ENCODE results near the gene XDH. TPM values are rescaled to one million over a fixed set of nuclear protein-coding genes. Genes with fewer than 3 reads are reported as not detected.

The XDH gene
- total and polyA plus RNA-seq, 9 of the 15 experiments (the other 6 are each of a cell fraction or from before 2014, with no cell fraction given) = 0.04 to 0.06 TPM; not detected in 7

DNA sequence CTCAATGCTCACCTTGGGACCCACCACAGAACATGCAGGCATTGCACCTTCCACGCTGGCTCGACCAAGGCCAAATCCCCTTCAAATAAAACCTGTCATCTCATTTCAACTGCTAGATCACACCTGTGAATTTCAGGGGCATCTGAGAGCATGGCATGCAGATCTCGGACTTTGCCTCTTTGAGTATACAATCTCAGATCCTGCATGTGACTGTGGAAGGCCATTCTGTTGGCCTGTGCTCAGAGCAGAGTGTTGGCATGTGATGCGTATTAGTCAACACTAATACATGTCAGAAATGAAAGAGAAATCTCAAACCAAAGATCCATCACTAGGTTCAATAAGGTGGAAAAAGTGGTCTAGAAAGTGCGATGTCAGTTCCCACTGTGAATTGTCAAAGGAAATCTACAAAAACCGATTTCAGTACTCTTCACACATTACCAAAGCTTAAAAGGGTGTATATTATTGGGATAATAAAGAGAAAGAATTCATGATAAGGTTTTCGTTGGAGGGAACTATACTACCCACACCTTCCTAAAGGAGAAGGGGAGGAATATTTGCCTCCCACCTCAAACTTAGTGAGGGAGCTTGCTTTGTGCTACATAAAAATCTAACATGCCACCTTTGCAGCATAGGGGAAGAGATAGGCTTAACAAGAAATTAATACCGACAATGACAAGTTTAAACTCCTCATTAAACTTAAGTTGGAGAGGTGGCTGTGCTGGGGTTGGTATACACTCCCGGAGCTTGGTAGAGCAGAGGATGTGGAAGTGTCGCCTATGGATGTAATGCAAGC is 7.8 kb downstream of the XDH start:
- no peaks in the 10 kb centered on the region for H4K20me1 ChIP-seq (replicated peaks; ENCODE audit: control insufficient read depth, insufficient read depth, low read length)
- intact Hi-C loops (cut with micrococcal nuclease) = no loop called here

More for the DNA sequence above, 7.8 kb downstream of the XDH start:
- ATAC-seq = no peak
- ChIA-PET CTCF (ENCODE audit: low intra/inter-chr PET ratio) (no interaction called here), POLR2A (no interaction called here)
- WGBS (ENCODE audit: insufficient coverage, low coverage, missing lambda C conversion rate) = 1% methylated on average over 10 of the region's 10 CpGs
- no peak for FAIRE-seq
- no peaks in the 10 kb centered on the region for H3K4me1 ChIP-seq (replicated peaks in 1 of 2; ENCODE audit: control insufficient read depth in 2 of 2, insufficient read depth in 2 of 2, low read length in 2 of 2)
- no peak overlapping the region for H3K27ac ChIP-seq (ENCODE audit: extremely low read depth, low read depth, low read length)
- H3K9ac ChIP-seq (ENCODE audit: insufficient read depth in 1 of 2, low read depth in 2 of 2, low read length in 2 of 2) = no peak overlapping the region
- no peaks in the 10 kb centered on the region for H3K27me3 ChIP-seq (ENCODE audit: control insufficient read depth in 2 of 2, insufficient read depth in 2 of 2, low read length in 2 of 2)
- H3K4me3 ChIP-seq = no peak overlapping the region
- H3K9me1 ChIP-seq (ENCODE audit: control insufficient read depth, insufficient read depth, low read length) = no peaks in the 10 kb centered on the region
- no peak for DNase-seq (ENCODE audit: extremely low read depth in 1 of 4, low spot score in 3 of 4)
- BruUV-seq (replicated peaks) = no TSS peak
- in situ Hi-C loops (cut with MboI) = no loop called here
- no peak for TF ChIP-seq DPF2 (IDR thresholded peaks at IDR 0.05)
- no peak for TF ChIP-seq ZC3H4 (CRISPR knock-in tag; IDR thresholded peaks at IDR 0.05; ENCODE audit: borderline replicate concordance)
- no peak for TF ChIP-seq ZNF583 (CRISPR knock-in tag; IDR thresholded peaks at IDR 0.05)
- TF ChIP-seq, protein P1, sequence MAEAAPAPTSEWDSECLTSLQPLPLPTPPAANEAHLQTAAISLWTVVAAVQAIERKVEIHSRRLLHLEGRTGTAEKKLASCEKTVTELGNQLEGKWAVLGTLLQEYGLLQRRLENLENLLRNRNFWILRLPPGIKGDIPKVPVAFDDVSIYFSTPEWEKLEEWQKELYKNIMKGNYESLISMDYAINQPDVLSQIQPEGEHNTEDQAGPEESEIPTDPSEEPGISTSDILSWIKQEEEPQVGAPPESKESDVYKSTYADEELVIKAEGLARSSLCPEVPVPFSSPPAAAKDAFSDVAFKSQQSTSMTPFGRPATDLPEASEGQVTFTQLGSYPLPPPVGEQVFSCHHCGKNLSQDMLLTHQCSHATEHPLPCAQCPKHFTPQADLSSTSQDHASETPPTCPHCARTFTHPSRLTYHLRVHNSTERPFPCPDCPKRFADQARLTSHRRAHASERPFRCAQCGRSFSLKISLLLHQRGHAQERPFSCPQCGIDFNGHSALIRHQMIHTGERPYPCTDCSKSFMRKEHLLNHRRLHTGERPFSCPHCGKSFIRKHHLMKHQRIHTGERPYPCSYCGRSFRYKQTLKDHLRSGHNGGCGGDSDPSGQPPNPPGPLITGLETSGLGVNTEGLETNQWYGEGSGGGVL (CRISPR knock-in tag; IDR thresholded peaks at IDR 0.05) = no peak
- no peak for TF ChIP-seq CBX5 (IDR thresholded peaks at IDR 0.05; ENCODE audit: borderline replicate concordance, low read depth)
- TF ChIP-seq, protein P2, sequence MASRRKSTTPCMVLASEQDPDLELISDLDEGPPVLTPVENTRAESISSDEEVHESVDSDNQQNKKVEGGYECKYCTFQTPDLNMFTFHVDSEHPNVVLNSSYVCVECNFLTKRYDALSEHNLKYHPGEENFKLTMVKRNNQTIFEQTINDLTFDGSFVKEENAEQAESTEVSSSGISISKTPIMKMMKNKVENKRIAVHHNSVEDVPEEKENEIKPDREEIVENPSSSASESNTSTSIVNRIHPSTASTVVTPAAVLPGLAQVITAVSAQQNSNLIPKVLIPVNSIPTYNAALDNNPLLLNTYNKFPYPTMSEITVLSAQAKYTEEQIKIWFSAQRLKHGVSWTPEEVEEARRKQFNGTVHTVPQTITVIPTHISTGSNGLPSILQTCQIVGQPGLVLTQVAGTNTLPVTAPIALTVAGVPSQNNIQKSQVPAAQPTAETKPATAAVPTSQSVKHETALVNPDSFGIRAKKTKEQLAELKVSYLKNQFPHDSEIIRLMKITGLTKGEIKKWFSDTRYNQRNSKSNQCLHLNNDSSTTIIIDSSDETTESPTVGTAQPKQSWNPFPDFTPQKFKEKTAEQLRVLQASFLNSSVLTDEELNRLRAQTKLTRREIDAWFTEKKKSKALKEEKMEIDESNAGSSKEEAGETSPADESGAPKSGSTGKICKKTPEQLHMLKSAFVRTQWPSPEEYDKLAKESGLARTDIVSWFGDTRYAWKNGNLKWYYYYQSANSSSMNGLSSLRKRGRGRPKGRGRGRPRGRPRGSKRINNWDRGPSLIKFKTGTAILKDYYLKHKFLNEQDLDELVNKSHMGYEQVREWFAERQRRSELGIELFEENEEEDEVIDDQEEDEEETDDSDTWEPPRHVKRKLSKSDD (conservative IDR thresholded peaks at IDR 0.05; ENCODE audit: low read length) = no peak
- TF ChIP-seq SAP30 (IDR thresholded peaks at IDR 0.05; ENCODE audit: borderline replicate concordance, insufficient read depth, low read depth, low read length, poor library complexity, severe bottlenecking) = no peak
- no peak for TF ChIP-seq CAMTA2 (CRISPR knock-in tag; conservative IDR thresholded peaks at IDR 0.05)
- TF ChIP-seq PRPF4 (IDR thresholded peaks at IDR 0.05; ENCODE audit: insufficient read depth, low read depth, low read length, poor library complexity, severe bottlenecking) = no peak
- no peak for TF ChIP-seq DMBX1 (CRISPR knock-in tag; IDR thresholded peaks at IDR 0.05; ENCODE audit: borderline replicate concordance)
- TF ChIP-seq FOXP1 (CRISPR knock-in tag; IDR thresholded peaks at IDR 0.05) = no peak
- no peak for TF ChIP-seq NCOA6 (IDR thresholded peaks at IDR 0.05)
- H3K4me2 ChIP-seq (ENCODE audit: insufficient read depth, low read length) = no peak overlapping the region
- H3K9me3 ChIP-seq (replicated peaks; ENCODE audit: control insufficient read depth, insufficient read depth, low read depth, low read length) = no peaks in the 10 kb centered on the region
- no peak overlapping the region for H2AFZ ChIP-seq (ENCODE audit: low read depth, low read length)
- H3K79me2 ChIP-seq (ENCODE audit: control insufficient read depth, insufficient read depth, low read length) = no peaks in the 10 kb centered on the region
- no peaks in the 10 kb centered on the region for H3K36me3 ChIP-seq (ENCODE audit: control insufficient read depth, insufficient read depth, low read length)

Data from K562 (cell line).